GM18870 (cell line): ENCODE results near the gene UFD1.

ENCODE experiments used
- ATAC-seq: cut with Tn5 transposase; IDR thresholded peaks from one replicate; pipeline ENCODE4 v1.9.1; 2021; ENCODE audit warnings: moderate library complexity; ENCODE audit not compliant: unreplicated experiment

Gene UFD1

GRCh38 chr22:19473578-19473977, 5.4 kb downstream of the UFD1 start:
- no peak for ATAC-seq

GRCh38 chr22:19472233-19472632, 6.8 kb downstream of the UFD1 start:
- no peak for ATAC-seq

GRCh38 chr22:19471572-19471971, 7.4 kb downstream of the UFD1 start:
- ATAC-seq: no peak

GRCh38 chr22:19470010-19470409, 9.0 kb downstream of the UFD1 start:
- no peak for ATAC-seq

GRCh38 chr22:19469421-19469820, 9.6 kb downstream of the UFD1 start:
- ATAC-seq: no peak

GRCh38 chr22:19467912-19468311, 11.1 kb downstream of the UFD1 start:
- ATAC-seq: no peak

GRCh38 chr22:19466848-19467752, 11.9 kb downstream of the UFD1 start:
- ATAC-seq: no peak

- ATAC-seq: no peak
Observed at GRCh38 chr22:19466126-19466716, 12.8 kb downstream of the UFD1 start.

GRCh38 chr22:19464975-19465374, 14.0 kb downstream of the UFD1 start:
- ATAC-seq: no peak

- ATAC-seq: no peak
Observed at GRCh38 chr22:19464546-19464945, 14.4 kb downstream of the UFD1 start.

GRCh38 chr22:19463491-19464469, 15.2 kb downstream of the UFD1 start:
- no peak for ATAC-seq

GRCh38 chr22:19463008-19463407, 16.0 kb downstream of the UFD1 start:
- ATAC-seq: no peak

- no peak for ATAC-seq
Observed at GRCh38 chr22:19461506-19461905, 17.5 kb downstream of the UFD1 start.

GRCh38 chr22:19460036-19460435, 19.0 kb downstream of the UFD1 start:
- no peak for ATAC-seq

- ATAC-seq: no peak
Observed at GRCh38 chr22:19457828-19458428, 21.1 kb downstream of the UFD1 start.

GRCh38 chr22:19456541-19456940, 22.5 kb downstream of the UFD1 start:
- ATAC-seq: no peak

- no peak for ATAC-seq
Observed at GRCh38 chr22:19455585-19456370, 23.2 kb downstream of the UFD1 start.

GRCh38 chr22:19455033-19455432, 24.0 kb downstream of the UFD1 start:
- no peak for ATAC-seq

GRCh38 chr22:19454156-19454555, 24.8 kb downstream of the UFD1 start:
- no peak for ATAC-seq

- ATAC-seq: no peak
Observed at GRCh38 chr22:19453718-19454117, 25.3 kb downstream of the UFD1 start.
